ENCODE measurements around the gene FGF8. TPM values are rescaled to one million over a fixed set of nuclear protein-coding genes. Genes with fewer than 3 reads are reported as not detected.

The FGF8 gene
- total RNA-seq, 2 experiments from 2014 or later, result not detected

Other genes with a start within 250 kb of the FGF8 start
- gene POLL, start 187.9 kb downstream of the FGF8 start, total RNA-seq, result 10 to 100 TPM; 29.4 to 30.8 TPM
- 10 to 100 TPM; 13.9 to 14.4 TPM for gene DPCD, start 187.8 kb downstream of the FGF8 start, total RNA-seq
- 10 to 100 TPM; 36.3 to 37.1 TPM for gene FBXW4, start 80.9 kb downstream of the FGF8 start, total RNA-seq
- gene NPM3, start 7.3 kb upstream of the FGF8 start, total RNA-seq, result 100 to 1,000 TPM; 168 to 172 TPM
- gene OGA, start 42.3 kb upstream of the FGF8 start, total RNA-seq, result 100 to 1,000 TPM in 1 of 2 experiments, 10 to 100 TPM in 1; 93.2 to 105 TPM
- gene KCNIP2, start 67.7 kb upstream of the FGF8 start, total RNA-seq, result 1 to 10 TPM; 1.4 to 1.8 TPM